SJCRH30 (cell line): ENCODE results near the gene UBAP2. TPM values are rescaled to one million over a fixed set of nuclear protein-coding genes. Genes with fewer than 3 reads are reported as not detected.
"Not testable (repeated sequence)": the region's sequence is repeated elsewhere in the genome, so short reads cannot be mapped to it uniquely, and the experiment has no call there.

ENCODE experiments used
- DNase-seq, 2 experiments: peaks; one replicate each; pipeline ENCODE4 v3.0.0-alpha.2; 2015 to 2020
- H3K27ac ChIP-seq: fragments of 250-450 bp; sonication (Bioruptor Pico); 2 replicates; pipeline ENCODE4 v1.5.1; 2020; ENCODE audit warnings: mild to moderate bottlenecking, moderate library complexity
- H3K27me3 ChIP-seq: fragments of 250-450 bp; sonication (Bioruptor Pico); 2 replicates; pipeline ENCODE4 v1.5.1; 2020; ENCODE audit warnings: mild to moderate bottlenecking, moderate library complexity
- H3K36me3 ChIP-seq: fragments of 250-450 bp; sonication (Bioruptor Pico); 2 replicates; pipeline ENCODE4 v1.5.1; 2020; ENCODE audit warnings: mild to moderate bottlenecking, moderate library complexity
- H3K4me1 ChIP-seq: fragments of 250-450 bp; sonication (Bioruptor Pico); 2 replicates; pipeline ENCODE4 v1.5.1; 2020; ENCODE audit warnings: mild to moderate bottlenecking, moderate library complexity
- H3K4me3 ChIP-seq: fragments of 250-450 bp; sonication (Bioruptor Pico); 2 replicates; pipeline ENCODE4 v1.5.1; 2020; ENCODE audit warnings: mild to moderate bottlenecking, moderate library complexity
- H3K9me3 ChIP-seq: fragments of 250-450 bp; sonication (Bioruptor Pico); replicated peaks from 2 replicates; pipeline ENCODE4 v1.5.1; 2020; ENCODE audit warnings: mild to moderate bottlenecking, moderate library complexity
- total RNA-seq: library from RNA; depleted of rRNA; stranded (reverse); fragments of >200 nt; shearing (Covaris generic); gene quantifications from 2 replicates; pipeline ENCODE4 v1.2.3, GENCODE V29; 2014

Gene UBAP2
- total RNA-seq, 1 experiment from 2014 or later = 17.0 TPM

DNA sequence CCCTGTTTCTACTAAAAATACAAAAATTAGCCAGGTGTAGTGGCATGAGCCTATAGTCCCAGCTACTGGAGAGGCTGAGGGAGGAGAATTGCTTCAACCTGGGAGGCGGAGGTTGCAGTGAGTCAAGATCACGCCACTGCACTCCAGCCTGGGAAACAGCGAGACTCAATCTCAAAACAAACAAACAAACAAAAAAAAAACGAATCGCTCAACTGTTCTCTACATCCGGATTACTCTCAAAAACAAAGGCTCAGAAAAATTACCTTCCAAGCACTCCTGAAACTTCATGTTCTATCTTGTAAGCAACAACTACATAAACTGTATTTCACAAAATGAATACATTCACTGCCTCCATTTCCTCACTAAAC, 14.0 kb downstream of the UBAP2 start:
- H3K27me3 ChIP-seq = no peaks in the 10 kb centered on the region
- no peaks in the 10 kb centered on the region for H3K4me1 ChIP-seq
- no peak for DNase-seq
- H3K4me3 ChIP-seq = no peak overlapping the region
- peaks cover 14% of the 10 kb centered on the region for H3K36me3 ChIP-seq
- no peak overlapping the region for H3K27ac ChIP-seq
- H3K9me3 ChIP-seq = no peaks in the 10 kb centered on the region

DNA sequence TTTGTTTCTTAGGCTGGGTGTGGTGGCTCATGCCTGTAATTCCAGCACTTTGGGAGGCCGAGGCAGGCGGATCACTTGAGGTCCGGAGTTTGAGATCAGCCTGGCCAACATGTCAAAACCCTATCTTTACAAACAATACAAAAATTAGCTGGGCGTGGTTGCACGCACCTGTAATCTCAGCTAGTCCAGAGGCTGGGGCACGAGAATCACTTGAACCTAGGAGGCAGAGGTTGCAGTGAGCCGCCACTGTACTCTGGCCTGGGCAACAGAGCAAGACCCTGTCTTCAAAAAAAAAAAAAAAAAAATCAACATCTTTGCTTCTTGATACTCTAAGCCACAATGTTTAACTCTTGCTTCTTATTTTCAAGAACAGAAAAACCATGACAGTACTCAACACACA, 16.1 kb downstream of the UBAP2 start:
- no peaks in the 10 kb centered on the region for H3K27me3 ChIP-seq
- no peaks in the 10 kb centered on the region for H3K9me3 ChIP-seq
- no peaks in the 10 kb centered on the region for H3K4me1 ChIP-seq
- no peak overlapping the region for H3K27ac ChIP-seq
- H3K4me3 ChIP-seq = no peak overlapping the region
- no peak for DNase-seq
- peaks cover 16% of the 10 kb centered on the region for H3K36me3 ChIP-seq

DNA sequence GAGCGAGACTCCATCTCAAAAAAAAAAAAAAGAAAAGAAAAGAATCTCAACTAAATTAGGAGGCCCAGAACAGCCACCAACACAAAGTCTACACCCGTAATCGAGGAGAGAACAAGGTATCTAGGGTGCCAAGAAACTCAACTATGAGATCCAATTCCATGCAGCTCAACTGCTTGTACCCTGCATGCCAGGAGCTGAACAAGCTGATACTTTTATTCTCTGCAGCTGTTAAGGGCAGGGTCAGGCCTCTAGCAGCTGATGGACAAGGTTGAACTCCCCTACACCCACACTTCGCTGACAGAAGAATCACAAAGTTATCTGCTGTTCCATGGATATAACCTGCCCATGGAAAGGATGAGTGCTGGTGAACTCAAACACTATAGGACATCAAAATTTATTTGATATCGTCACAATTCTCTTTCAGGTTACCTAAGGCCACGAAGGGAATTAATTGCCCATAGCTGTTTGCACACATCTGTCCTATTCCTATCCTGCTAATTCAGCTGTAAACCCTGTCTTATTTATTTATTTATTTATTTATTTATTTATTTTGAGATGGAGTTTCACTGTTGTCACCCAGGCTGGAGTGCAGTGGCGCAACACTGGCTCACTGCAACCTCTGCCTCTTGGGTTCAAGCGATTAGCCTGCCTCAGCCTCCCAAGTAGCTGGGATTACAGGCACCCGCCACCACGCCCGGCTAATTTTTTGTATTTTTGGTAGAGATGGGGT, 20.7 kb downstream of the UBAP2 start:
- no peaks in the 10 kb centered on the region for H3K27me3 ChIP-seq
- H3K27ac ChIP-seq = no peak overlapping the region
- H3K4me1 ChIP-seq = no peaks in the 10 kb centered on the region
- no peak overlapping the region for H3K4me3 ChIP-seq
- peak; percentile 6 to 22 for DNase-seq
- peaks cover 9% of the 10 kb centered on the region for H3K36me3 ChIP-seq
- no peaks in the 10 kb centered on the region for H3K9me3 ChIP-seq

DNA sequence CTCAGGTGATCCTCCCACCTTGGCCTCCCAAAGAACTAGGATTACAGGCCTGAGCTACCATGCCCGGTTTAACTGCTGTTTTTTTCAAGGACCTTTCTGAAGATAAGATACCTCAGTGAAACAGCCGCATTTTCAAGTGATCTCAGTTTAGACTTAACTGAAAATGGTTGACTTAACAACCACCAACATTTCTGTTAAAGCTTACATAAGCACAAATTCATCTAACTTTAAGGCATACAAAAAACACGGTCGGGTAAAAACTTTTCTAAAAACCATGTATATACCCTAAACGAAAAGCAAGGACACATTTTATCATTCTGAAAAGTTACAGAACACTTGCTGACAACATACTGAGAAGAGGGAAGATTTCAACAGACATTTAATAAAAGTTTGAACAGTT, 22.9 kb downstream of the UBAP2 start:
- Histone ChIP-seq H3K36me3 (peaks cover 3% of the 10 kb centered on the region), H3K27ac (no peak overlapping the region), H3K27me3 (no peaks in the 10 kb centered on the region), H3K4me3 (no peak overlapping the region), H3K4me1 (no peaks in the 10 kb centered on the region), H3K9me3 (no peaks in the 10 kb centered on the region)
- DNase-seq = no peak

DNA sequence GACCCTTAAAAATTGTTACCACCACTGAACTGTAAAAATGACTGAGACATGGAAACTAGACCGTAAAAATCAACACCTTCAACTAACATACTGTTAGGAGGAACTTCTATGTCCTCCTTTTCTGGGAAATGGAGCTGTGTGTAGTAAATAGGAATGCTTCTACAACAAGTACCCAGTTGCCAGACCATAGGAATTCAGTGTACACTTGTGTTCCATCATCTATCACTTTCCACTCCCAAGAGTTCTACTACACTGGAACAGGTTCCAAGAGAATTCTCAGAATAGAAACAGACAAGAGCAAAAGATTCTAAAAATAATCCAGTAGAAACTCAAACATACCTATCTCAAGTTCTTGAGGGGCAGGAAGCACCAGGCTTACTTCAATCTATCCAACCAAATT, 23.6 kb downstream of the UBAP2 start:
- no peak overlapping the region for H3K27ac ChIP-seq
- H3K27me3 ChIP-seq = no peaks in the 10 kb centered on the region
- no peaks in the 10 kb centered on the region for H3K4me1 ChIP-seq
- no peak overlapping the region for H3K4me3 ChIP-seq
- no peaks in the 10 kb centered on the region for H3K9me3 ChIP-seq
- H3K36me3 ChIP-seq = peaks cover 3% of the 10 kb centered on the region
- DNase-seq = no peak

DNA sequence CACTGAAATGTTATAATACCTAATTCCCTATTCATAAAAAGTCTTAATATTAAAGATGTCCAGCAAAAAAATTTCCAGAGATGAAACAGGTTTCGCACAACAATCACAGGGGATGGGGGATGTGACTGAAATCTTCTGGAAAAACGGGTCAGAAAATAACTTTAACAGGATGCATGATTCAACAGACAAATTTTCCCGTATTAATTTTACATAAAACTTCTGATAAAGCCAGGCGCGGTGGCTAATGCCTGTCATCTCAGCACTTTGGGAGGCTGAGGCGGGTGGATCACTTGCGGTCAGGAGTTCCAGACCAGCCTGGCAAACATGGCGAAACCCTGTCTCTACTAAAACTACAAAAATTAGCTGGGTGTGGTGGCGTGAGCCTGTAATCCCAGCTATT, 24.2 kb downstream of the UBAP2 start:
- not testable (repeated sequence) for H3K4me3 ChIP-seq, H3K27me3 ChIP-seq, DNase-seq, H3K36me3 ChIP-seq, H3K27ac ChIP-seq, H3K4me1 ChIP-seq, H3K9me3 ChIP-seq

DNA sequence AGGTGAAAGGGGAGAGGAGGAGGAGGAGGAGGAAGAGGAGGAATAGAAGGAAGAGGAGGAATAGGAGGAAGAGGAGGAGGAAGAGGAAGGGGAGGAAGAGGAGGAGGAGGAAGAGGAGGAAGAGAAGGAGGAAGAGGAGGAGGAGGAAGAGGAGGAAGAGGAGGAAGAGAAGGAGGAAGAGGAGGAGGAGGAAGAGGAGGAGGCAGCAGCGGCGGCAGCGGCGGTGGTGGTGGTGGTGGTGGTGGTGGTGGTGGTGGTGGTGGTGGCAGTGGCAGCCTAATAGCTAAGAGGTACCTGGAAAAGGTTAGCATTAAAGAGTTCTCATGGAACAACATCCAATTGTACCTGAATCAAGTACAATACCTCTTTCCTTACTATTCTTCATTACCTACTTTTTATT, 32.5 kb downstream of the UBAP2 start:
- Histone ChIP-seq H3K9me3 (no peaks in the 10 kb centered on the region), H3K4me1 (no peaks in the 10 kb centered on the region), H3K27me3 (no peaks in the 10 kb centered on the region), H3K36me3 (peaks cover 9% of the 10 kb centered on the region; the same call in 1 of the 2 replicates), H3K27ac (no peak overlapping the region), H3K4me3 (no peak overlapping the region)
- no peak for DNase-seq

DNA sequence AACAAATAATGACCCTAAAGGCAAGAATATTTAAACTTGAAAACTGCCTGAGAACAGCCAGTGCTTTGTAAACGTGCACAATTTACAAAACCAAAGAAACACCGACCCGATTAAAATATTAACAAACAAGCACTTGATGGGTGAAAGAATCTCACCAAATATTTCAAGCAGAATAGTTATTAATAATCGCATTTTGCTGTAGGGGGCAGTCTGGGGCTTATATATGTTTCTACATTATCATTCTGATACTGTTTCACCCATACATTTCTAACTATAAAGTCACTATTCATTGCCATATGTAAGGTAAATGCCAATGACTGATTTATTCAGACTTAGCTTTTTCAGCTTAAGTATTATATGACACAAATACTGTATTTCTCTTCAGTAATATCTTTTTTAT, 37.7 kb downstream of the UBAP2 start:
- peak in 1 of 2 experiments; percentile 27 for DNase-seq
- no peaks in the 10 kb centered on the region for H3K27me3 ChIP-seq
- no peak overlapping the region for H3K4me3 ChIP-seq
- peaks cover 11% of the 10 kb centered on the region; the same call in 1 of the 2 replicates for H3K36me3 ChIP-seq
- no peak overlapping the region for H3K27ac ChIP-seq
- no peaks in the 10 kb centered on the region for H3K4me1 ChIP-seq
- H3K9me3 ChIP-seq = no peaks in the 10 kb centered on the region

DNA sequence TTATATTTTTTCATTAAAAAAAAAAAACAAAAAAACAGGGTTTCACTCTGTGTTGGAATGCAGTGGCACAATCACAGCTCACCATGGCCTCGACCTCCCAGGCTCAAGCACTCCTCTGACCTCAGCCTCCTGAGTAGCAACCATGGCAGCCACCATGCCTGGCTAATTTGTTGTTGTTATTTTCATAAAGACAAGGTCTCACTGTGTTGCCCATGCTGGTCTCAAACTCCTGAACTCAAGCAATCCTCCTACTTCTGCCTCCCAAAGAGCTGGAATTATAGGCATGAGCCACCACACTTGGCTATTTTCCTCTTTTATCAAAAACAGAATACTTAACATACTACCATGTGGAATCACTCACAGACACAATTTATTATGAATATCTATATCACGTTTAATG, 46.7 kb downstream of the UBAP2 start:
- no peak overlapping the region for H3K27ac ChIP-seq
- no peaks in the 10 kb centered on the region for H3K9me3 ChIP-seq
- H3K4me1 ChIP-seq = no peaks in the 10 kb centered on the region
- DNase-seq = no peak
- peaks cover 4% of the 10 kb centered on the region; the same call in 1 of the 2 replicates for H3K36me3 ChIP-seq
- no peak overlapping the region for H3K4me3 ChIP-seq
- H3K27me3 ChIP-seq = no peaks in the 10 kb centered on the region

DNA sequence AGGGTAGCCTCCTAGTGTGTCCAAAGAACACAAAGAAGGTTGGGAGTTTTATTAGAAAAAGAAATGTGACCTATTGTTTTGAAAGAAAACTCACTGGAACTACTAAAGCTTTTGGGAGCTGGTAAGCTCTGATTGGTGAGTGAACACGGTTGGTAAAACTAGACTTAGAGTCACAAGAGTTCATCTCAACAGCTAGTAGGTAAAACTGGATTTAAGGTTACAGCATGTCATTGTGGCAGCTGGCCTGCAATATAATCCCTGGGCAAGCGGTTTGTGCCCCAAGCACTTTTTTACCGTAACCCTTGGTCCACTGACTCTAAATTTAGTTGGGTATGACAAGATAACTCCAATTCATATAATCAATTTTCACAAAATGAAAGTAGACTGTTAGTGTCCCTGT, 47.4 kb downstream of the UBAP2 start:
- H3K27ac ChIP-seq = no peak overlapping the region
- H3K36me3 ChIP-seq = peaks cover 8% of the 10 kb centered on the region
- H3K4me3 ChIP-seq = no peak overlapping the region
- no peaks in the 10 kb centered on the region for H3K27me3 ChIP-seq
- peak in 1 of 2 experiments; percentile 6 for DNase-seq
- H3K9me3 ChIP-seq = no peaks in the 10 kb centered on the region
- no peaks in the 10 kb centered on the region for H3K4me1 ChIP-seq

DNA sequence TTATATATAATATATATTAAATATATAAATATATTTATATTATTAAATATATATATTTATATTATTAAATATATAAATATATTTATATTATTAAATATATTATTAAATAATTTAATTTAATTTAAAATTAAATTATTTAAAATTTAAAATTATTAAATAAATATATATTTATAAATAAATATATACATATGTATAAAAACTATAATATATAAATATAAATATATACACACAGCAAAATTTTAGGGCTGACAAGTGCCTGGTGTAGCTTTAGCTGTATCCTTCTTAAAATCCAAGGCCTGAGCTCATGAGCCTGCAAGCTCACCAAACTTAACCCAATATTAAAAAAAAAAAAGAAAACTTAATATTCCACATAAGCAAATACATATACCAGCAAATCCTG, 53.2 kb downstream of the UBAP2 start:
- DNase-seq = no peak
- Histone ChIP-seq H3K4me1 (no peaks in the 10 kb centered on the region), H3K9me3 (no peaks in the 10 kb centered on the region), H3K36me3 (peaks cover 24% of the 10 kb centered on the region), H3K4me3 (no peak overlapping the region), H3K27ac (no peak overlapping the region), H3K27me3 (no peaks in the 10 kb centered on the region)

DNA sequence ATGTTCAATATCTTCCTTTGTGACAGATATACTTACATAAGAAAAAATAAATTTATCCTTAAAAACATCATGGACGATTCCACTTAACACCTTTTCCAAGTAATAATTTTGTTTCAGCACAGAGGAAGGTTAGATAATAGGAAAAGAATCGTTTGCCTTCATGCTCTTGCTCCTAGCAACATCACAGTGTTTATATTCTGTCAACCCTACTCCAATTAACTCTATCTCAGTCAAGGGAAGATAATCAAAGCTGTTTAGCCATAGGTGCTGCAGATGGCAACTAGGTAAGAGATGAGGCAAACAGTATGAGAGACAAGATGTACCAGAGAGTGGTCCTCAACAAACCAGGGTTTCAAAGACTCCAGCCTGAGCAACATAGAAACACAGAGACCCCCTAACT, 55.6 kb downstream of the UBAP2 start:
- Histone ChIP-seq H3K27ac (no peak overlapping the region), H3K4me1 (no peaks in the 10 kb centered on the region), H3K36me3 (peaks cover 20% of the 10 kb centered on the region), H3K27me3 (no peaks in the 10 kb centered on the region), H3K9me3 (no peaks in the 10 kb centered on the region), H3K4me3 (no peak overlapping the region)
- no peak for DNase-seq

DNA sequence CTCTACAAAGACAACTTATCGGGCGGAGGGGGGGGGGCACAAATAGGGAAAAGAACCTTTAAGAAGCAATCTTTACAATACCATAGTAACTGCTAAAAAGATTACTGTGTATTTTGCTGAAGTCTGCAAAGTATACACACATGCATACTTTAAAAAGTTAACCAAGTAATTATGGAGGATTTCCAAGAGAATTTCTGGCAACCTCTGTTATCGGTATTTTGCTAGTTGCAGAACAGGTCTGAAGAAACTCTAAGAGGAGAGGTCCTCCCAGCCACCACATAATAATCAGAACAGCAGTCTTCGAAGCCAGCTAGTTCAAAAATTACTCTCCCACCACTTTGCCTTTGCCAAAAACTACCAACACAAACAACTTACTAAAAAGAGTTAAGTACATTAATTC, 56.1 kb downstream of the UBAP2 start:
- H3K4me3 ChIP-seq = no peak overlapping the region
- no peak for DNase-seq
- H3K27me3 ChIP-seq = no peaks in the 10 kb centered on the region
- peaks cover 23% of the 10 kb centered on the region for H3K36me3 ChIP-seq
- H3K9me3 ChIP-seq = no peaks in the 10 kb centered on the region
- no peaks in the 10 kb centered on the region for H3K4me1 ChIP-seq
- H3K27ac ChIP-seq = no peak overlapping the region

DNA sequence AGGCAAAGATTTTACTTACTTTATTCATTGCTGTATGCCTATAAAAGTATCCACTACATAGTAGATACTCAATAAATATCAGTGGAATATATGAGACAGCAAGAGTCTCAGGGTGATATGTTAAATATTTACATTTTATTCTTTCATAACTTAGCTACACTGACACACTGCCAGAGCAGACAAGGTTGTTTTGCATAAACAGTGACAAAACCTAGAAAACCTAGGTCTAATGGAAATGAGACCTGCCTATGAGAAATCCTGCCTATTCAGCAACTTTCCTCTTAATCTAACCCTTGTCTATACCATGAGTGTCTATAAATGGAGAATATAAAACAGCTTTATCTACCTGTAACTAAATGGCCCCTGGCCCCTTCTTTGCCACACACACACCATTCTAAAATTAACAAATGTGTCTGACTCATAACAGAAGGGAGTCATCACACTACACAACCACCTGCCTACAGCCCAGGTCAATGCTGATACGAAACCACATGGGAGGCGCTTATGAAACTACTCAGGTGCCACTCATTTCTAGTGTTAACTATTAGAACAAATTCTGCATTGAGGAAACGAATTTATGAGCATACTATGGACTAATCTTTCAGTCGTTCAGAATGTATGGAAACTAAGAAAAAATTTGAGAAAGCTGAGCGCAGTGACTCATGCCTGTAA, 60.3 kb downstream of the UBAP2 start:
- Histone ChIP-seq H3K27ac (no peak overlapping the region), H3K36me3 (peaks cover 27% of the 10 kb centered on the region), H3K27me3 (no peaks in the 10 kb centered on the region), H3K4me1 (no peaks in the 10 kb centered on the region), H3K9me3 (no peaks in the 10 kb centered on the region), H3K4me3 (no peak overlapping the region)
- DNase-seq = no peak

DNA sequence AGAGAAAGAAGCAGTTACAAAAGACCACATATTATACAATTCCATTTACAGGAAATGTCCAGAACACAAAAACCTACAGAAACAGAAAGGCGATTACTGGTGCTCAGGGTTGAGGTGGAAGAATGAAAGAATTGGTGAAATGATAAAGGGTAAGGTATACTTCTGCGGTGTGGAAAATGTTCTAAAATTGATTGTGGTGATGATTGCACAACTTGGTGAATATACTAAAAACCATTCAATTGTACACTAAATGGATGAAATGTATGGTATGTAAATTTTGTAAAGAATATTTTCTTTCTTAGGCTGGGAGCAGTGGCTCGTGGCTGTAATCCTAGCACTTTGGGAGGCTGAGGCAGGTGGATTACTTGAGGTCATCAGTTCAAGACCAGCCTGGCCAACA, 72.3 kb downstream of the UBAP2 start:
- Histone ChIP-seq H3K36me3 (peaks cover 13% of the 10 kb centered on the region), H3K4me3 (no peak overlapping the region), H3K27me3 (no peaks in the 10 kb centered on the region), H3K27ac (no peak overlapping the region), H3K9me3 (no peaks in the 10 kb centered on the region), H3K4me1 (no peaks in the 10 kb centered on the region)
- no peak for DNase-seq

DNA sequence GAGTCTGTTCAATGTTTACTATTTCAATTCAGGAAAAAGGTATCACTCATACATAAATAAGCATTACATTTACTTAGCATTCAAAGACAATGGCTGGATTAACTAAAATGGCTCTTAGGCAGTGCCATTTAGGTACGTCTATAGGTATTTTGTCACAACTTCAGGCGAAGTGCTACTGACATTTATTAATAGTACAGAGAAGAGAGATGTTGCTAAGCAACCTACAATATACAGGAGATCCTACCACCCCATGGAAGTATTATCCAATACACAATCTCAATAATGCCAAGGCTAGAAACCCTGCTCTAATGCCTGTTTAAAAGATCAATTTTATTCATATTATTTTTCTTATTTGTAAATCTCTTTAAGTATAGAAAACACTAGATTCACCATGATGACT, 76.0 kb downstream of the UBAP2 start:
- H3K27me3 ChIP-seq = no peaks in the 10 kb centered on the region
- H3K4me3 ChIP-seq = no peak overlapping the region
- no peak overlapping the region for H3K27ac ChIP-seq
- no peaks in the 10 kb centered on the region for H3K4me1 ChIP-seq
- H3K9me3 ChIP-seq = no peaks in the 10 kb centered on the region
- DNase-seq = no peak
- H3K36me3 ChIP-seq = peaks cover 25% of the 10 kb centered on the region
